GM21576 (cell line): Measurements from ENCODE around the gene SRGAP3.

Experiments used
- ATAC-seq: cut with Tn5 transposase; IDR thresholded peaks from one replicate; pipeline ENCODE4 v1.9.1; 2021; ENCODE audit warnings: mild to moderate bottlenecking, moderate library complexity; ENCODE audit not compliant: unreplicated experiment

The SRGAP3 gene

DNA sequence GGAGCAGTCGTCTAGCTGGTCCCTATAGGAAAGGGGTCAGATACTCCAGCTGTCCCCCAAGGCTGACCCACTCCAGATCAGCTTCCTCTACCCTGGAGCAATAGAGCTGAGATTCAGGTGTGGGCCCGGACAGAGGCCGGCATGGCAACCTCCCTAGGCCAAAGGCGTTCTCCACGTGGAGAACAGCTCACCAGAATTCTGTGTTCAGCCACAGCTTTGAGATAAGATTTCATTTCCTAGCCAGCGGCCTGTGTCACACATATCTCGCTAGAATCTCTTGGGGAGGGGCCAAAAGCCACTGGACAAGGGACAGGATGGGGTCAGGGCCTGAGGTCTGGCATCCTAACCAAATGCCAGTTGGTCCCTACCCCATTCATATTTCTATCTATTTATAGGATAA lies 20.1 kb downstream of the SRGAP3 start:
- ATAC-seq = no peak

DNA sequence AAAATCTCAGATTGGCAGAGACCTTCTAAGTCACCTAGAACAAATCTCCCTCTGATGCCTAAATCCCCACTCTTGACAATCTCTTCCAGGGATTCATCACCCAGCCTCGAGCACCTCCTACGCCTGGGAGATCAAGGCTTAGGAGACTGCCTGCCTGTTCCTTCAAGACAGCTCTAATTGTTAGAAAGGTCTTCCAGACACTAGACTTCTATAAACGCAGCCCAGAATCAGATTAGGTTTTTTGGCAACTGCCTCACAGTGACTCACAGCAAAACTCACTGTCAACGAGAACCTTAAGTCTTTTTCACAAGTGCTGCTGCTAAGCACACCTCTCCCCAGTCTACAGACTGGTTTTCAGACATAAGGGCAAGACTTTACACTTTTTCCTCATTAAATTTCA lies 23.1 kb downstream of the SRGAP3 start:
- no peak for ATAC-seq

DNA sequence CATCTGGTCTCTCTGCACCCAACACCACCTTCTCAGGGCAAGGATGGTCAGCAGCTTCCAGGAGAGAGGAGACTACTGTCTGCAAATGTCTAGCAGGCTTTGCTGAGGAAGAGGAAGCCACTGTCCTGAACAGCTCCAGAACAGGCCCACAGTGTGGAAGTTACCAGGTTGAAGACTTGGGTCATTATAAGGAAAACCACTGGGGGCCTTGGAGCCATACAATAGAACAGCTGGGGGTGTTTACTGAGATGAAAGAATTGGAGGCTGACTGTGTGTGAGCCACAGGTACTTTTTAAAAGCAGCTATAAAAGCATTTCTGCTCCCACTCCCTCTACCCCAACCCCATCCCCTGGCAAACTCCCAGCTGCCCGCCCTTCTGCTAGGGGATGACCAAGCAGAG lies 24.2 kb downstream of the SRGAP3 start:
- ATAC-seq = no peak

DNA sequence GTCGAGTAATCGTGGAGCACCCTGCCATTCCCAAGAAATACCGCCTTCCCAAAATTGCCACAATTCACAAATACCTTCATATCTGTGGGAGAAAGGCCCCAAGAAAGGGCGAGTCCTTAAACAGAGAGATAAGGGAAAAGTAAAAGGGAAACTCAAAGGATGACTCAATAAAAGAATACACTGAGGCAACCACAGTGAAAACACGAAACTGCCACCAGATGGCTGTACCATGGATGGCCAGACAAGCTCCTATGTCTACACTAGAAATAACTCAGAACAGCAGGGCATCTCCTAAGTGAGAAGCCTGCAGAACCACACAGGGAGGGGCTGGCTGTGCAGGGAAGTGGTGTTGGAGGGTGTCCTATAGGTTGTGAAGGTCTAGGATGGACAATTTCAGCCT lies 25.0 kb downstream of the SRGAP3 start:
- ATAC-seq = peak; percentile 97

DNA sequence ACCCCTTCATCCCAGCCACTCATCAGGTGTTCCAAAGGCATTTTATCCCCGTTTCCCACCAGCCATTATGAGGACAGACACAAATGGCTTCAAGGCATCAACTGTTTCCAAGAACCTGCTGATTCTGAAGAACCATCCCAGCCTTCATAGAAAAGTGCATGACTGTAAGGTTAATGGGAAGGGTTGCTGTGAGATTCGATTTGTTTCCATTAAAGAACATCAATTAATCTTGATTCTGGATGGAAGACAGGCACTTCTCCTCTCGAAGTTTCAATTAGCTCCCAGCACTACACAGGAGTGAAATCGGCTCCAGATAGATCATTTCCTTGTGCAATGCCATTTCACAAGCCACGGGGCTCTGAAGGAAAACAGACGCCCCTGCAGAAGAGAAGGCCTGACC lies 25.8 kb downstream of the SRGAP3 start:
- ATAC-seq = no peak

DNA sequence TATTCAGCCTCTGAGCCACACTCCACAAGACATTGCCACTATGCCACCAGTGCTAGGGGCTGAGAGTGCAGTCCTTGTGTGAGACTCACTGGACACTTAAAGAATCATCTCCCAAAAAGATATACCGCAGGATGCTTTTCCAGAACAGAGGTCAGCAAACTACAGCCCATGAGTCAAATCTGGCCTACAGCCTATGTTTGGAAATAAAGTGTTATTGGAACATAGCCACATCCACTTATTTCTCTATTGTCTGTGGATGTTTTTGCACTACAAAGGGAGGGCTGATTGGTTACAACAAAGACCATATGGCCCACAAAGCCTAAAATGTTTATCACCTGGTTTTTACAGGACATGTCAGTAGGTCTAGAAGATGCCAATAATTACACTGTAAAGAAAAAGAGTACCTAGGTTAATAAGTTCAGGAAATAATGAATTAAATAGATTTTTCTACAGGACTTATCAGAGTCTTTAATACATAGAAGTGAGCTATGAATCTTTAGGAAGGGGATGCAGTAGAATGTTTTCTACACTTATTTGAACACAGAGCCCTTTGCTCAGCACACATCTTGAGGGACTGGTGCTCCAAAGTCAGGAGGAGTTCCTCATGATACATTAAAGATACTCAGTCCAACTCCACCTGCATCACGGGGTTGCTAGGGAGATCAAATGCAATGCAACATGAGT lies 26.3 kb downstream of the SRGAP3 start:
- no peak for ATAC-seq

DNA sequence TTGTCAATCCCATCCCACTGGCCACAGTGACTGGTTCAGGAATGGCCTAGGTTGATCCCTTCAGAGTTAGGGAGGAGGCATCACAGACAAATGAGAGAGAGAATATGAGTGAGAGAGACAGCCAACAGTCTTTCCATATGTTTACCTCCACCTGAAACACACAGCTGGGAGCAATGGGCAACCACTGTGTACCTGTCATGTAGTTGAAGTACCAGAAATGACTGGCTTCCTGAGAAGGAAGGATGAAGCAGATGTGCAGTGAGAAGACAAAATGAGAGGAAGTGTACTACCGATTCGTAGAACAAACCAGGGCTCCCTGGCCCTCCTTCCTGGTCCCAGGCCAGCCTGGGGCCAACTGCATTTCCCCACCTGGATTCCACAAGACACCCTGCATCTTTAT lies 27.4 kb downstream of the SRGAP3 start:
- ATAC-seq = no peak

DNA sequence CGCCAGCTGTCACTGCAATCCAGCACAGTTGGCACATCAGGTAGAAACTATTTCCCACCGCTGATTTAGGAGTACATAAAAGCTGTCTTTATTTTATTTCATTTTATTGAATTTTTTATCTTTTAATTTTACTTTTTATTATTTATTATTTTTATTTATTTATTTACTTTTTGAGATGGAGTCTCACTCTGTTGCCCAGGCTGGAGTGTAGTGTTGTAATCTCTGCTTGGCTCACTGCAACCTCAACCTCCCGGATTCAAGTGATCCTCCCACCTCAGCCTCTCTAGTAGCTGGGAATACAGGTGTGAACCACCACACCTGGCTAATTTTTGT lies 31.0 kb downstream of the SRGAP3 start:
- no peak for ATAC-seq

DNA sequence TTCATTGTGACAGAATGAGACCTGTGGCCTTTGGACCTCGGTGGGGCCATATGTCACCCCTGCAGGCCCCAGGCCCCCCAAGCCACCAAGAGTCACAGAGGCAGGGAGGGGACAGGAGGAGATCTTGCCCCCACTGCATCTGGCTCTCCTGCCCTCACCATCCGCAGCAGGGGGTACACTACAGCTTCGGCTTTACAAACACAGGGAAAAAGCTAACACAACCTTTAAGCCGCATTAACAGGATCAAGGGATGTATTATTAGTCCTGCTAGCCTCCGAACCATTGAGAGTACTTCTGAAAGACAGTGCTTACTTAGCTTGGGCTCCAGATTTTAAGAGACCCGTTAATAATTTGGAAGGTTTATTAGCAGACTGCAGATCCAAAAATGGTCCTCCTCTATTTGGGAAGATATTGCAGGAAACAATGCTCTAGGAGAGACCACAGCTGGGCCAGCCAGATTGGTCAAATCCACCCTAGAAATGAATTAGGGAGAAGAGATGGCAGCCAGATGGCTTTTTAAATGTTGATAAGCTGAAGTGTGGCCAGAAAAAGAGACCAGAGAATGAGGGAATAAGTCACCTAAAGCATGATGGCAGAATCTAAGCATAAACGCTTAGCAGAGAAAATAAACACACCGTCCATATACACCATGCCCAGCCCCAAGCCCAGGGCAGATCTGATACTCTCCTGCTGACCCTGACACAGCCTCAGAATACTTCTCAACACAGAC lies 31.5 kb downstream of the SRGAP3 start:
- no peak for ATAC-seq

DNA sequence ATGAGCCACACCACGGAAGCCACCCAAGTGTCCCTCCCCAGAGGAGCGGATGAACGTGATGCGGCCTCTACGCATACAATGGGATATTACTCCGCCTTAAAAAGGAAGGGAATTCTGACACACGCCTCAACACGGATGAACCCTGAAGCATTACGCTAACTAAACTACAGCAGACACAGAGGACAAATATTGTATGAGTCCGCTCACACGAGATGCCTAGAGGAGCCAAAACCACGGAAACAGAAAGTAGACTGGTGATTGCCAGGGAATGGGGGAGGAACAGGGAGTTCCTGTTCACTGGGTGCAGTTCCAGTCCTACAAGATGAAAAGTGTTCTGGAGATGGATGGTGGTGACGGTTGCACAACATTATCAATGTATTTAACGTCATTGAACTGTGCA lies 32.7 kb downstream of the SRGAP3 start:
- no peak for ATAC-seq

DNA sequence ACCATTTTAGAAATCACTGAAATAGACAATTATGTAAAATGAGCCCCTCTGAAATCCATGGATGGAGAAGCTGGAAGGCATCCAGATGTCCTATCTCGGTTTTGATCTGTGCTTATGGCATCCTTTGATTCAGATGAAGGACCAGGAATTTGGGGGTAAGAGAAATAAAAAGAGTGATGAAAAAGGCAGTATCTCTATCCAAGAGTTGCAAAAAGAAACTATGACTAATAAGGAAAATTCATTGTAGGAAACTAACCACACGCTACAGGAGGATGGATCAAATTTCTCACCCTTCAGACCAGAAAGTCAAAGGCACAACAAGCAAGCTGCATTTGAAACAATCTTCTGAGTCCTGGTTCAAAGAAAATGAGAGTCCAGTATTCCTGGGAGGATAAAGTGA lies 34.8 kb downstream of the SRGAP3 start:
- no peak for ATAC-seq

DNA sequence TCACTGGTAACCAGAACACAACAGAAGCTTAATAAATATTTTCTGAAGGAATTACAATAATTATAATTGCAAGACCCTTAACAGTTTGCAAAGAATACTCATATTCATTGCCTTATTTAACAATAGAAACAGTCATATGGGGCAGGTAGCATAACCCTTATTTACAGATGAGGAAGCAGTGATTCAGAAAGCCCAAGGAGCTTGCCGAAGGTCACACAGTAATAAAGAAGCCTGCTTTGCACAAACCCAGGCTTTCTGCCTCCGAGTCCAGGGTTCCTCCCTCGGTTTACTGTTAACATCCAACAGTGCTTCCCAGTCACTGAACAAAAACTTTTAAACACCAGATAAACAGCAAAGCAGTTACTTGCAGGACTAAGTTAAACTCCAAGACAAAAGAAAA lies 35.3 kb downstream of the SRGAP3 start:
- no peak for ATAC-seq

DNA sequence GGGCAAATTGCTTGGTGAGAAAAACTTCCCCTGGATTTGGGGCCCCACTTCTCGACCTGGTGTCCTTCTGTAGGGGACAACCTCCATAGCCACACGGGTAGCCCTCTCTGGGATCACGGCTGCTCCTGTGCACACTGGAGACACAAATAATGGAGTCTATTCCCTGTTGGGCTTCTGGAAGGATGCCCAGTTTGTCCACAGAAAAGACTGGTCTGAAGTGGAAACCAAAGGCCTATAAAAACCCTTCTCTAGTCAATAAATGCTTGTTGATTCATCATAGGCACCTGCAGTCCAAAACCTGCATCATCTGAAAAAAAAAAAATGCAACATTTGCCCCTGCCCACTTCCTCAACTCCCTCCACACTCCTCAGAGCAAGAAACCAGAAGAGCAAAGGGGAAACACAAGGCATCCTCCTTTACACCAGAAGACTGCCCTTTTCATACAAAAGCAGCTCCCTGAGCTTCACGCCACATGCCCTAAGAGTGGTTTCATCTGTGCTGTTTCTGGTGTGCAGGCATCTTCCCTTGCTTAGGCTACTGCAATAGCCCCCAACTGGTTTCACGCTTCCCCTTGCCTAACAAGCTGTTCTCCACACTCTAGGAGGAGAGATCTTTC lies 36.3 kb downstream of the SRGAP3 start:
- no peak for ATAC-seq

DNA sequence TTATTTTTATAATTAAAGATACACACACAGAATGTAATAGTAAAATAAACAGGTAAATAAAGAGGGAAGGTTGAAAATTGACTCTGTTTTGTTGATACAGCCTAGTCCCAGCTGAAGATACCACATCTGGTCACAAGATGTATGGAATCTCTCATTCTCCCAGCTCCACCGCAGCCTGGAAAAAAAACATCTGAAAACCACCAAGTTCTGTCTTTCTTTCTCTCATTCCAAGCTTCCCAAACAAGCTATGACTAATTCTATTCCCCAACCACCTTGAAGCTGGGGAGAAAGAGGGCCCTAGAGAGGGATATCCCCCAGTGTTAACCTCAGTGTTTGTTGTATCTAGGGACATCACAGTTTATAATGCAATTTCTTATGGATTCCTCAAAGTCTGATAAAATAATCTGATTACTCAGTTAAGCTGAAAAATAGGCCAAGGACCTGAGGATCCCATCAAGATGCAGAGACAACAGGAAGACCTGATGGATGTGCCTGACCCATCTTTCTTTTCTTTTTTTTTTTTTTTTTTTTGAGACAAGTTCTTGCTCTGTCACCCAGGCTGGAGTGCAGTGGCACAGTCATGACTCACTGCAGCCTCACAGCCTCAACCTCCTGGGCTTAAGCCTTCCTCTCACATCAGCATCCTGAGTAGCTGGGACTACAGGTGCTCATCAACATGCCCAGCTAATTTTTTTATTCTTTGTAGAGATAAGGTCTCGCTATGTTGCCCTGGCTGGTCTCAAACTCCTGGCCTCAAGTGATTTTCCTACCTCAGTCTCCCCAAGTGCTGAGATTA lies 38.1 kb downstream of the SRGAP3 start:
- ATAC-seq = no peak

DNA sequence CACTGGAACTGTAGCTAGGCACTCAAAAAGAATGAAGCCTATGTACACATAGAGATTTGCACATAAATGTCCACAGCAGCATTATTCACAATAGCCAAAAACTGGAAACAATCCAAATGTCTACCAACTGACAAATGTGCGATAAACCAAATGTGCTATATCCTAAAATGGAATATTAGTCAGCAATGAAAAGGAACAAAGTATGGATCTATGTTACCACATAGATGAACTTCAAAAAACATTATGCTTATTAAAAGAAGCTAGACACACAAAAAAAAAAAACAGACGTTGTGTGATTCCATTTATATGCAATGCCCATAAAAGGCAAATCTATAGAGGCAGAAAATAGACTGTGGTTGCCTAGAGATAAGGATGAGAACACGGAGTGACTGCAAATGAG lies 39.7 kb downstream of the SRGAP3 start:
- ATAC-seq = no peak

DNA sequence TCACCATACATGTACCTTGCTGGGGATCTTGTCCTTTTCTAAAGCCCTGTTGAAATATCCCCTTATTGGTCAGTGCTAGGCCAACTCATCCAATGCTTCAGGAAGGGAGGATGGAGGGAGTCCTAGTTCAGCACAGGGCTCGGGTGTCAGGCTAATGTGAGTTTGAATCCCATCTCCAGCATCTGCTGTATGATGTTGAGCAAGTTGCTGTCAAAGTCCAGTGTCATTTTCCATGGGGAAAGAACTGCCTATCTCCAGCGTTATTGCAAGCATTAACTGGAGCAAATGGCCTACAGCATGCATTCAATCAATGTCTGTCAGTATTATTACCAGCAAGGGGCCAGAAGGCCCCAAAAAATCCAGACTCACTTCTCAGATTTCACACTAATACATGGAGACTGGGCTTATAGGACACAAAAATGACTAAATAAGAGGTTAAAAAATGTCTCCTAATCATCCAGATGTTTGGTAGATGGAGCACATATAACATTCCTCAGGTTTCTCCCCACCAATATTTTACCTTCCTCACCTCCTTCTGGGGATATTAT lies 40.8 kb downstream of the SRGAP3 start:
- no peak for ATAC-seq

DNA sequence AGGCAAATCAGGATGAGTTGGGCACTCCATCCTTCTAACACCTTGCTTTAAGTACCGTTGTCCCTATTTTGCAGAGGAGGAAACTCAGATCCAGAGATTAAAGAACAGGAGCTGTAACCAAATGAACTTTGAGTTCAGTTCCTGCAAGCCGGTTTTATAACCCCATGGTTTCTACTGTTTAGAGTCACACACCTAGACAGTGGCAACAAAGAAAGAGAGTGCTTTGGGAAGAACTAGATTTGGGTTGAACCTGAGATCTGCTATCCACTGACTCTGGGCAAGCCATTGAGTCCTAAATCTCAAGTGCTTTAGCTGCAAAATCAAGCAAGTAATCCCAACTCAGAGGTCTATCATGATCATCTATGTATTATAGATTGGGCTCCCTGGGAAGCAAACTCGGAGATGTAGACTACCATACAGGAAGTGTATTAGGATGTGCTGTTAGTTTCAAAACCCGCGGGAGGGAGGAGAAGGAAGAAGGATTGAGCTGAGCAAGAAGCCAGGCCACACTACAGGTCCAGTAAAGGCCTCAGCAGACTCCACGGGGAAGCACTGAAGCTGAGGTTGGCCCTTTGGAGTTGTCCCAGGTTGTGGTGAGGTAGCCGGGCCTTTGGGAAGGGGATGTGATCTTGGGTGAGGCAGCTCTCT lies 42.2 kb downstream of the SRGAP3 start:
- no peak for ATAC-seq

DNA sequence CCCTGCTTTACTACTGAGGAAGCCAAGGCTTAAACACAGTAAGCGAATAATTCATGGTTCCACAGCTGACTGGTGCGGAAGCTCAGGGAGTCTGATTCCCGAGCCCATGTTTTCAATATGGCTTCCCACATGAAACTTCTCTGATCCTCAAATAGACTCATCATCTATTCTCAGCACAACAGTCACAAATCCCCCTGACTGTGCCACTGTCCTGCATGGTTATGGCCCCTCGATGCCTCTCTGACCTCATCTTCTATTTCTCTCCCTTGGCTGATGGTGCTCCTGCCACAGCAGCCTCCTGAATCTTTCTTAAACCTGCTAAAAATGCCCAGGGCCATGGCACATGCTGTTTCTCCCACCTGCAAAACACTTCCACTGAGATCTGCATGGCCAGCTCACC lies 43.2 kb downstream of the SRGAP3 start:
- no peak for ATAC-seq

DNA sequence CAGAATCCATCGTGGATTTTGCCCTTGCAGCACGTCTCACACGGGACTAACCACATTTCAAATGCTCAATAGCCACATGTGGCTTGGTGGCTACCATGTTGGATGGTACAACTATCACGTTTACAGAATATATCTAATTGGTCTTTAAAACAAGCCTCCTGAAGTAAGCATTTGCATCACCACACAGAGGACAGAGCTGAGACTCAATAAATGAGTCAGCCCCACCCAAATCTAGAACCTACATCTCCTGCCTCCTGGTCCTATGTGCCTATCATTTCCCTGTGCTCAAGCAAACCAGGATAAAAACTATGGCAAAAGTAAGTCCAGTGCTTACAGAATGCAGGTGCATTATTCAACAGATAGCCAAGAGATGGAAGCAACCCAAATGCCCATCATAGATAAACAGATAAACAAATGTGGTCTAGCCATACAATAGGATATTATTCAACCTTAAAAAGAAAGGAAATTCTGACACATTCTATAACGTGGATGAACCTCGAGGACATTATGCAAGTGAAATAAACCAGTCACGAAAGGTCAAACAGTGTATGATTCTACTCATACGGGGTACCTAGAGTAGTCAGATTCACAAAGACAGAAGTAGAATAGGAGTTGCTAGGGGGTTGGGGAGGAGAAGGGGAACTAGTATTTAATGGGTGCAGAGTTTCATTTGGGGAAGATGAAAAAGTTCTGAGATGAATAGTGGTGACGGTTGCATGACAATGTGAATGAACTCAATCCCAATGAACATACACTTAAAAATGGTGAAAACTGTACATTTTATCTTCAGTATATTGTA lies 43.9 kb downstream of the SRGAP3 start:
- ATAC-seq = peak; percentile 64
